Loucy (cell line): ENCODE measurements around the gene BBX.

Experiments used
- CTCF ChIP-seq: fragments of 200-600 bp; sonication (generic); conservative IDR thresholded peaks from 2 replicates; pipeline ENCODE4 v1.5.1; 2014; ENCODE audit warnings: mild to moderate bottlenecking, antibody characterized with exemption, low read length
- EZH2phosphoT487 ChIP-seq: fragments of 200-600 bp; IDR thresholded peaks from 2 replicates; pipeline ENCODE4 v1.6.1; 2018; ENCODE audit warnings: antibody characterized with exemption, mild to moderate bottlenecking, moderate library complexity, borderline replicate concordance

GRCh38 chr3:107841831-107842230, 319.1 kb downstream of the BBX start:
- TF ChIP-seq CTCF (no peak), EZH2phosphoT487 (no peak)
